Adrenal gland (tissue), 5 donors: Measurements from ENCODE around the gene RCAN1.

Experiments
- CTCF ChIP-seq, 6 experiments: fragments of 450-650 bp in 4 of 6; fragments of 200-600 bp in 2 of 6; sonication (generic) in 1 of 6; IDR thresholded peaks; 1 replicate in 5 of 6; 2 replicates in 1 of 6; pipeline versions ENCODE4 v1.5.1 to v1.8.0; 2016 to 2021; ENCODE audit warnings: antibody characterized with exemption in 6 of 6, mild to moderate bottlenecking in 2 of 6, moderate library complexity in 1 of 6
- POLR2A ChIP-seq, 2 donors: fragments of 450-650 bp; IDR thresholded peaks; one replicate each; pipeline ENCODE4 v1.6.1; 2017; ENCODE audit warnings: antibody characterized with exemption in 2 of 2, mild to moderate bottlenecking in 2 of 2, moderate library complexity in 1 of 2
- donor health status: DM: no; HTN: no; CAD: no.

GRCh38 chr21:34625030-34625593 is 10.2 kb upstream of the RCAN1 start:
- TF ChIP-seq CTCF (IDR thresholded peaks at IDR 0.05) (no peak), POLR2A (IDR thresholded peaks at IDR 0.05) (no peak)
